MM.1S (cell line): ENCODE measurements around the gene ATG5.

Source experiments
- DNase-seq: peaks from one replicate; pipeline ENCODE4 v3.0.0-alpha.2; 2015
- H2AFZ ChIP-seq: fragments of 300-600 bp; sonication (generic); 2 replicates; pipeline ENCODE4 v1.6.0; 2016; ENCODE audit warnings: antibody characterized with exemption, low read length
- H3F3A ChIP-seq: fragments of 300-600 bp; sonication (generic); 2 replicates; pipeline ENCODE4 v1.6.1; 2016; ENCODE audit warnings: mild to moderate bottlenecking, antibody characterized with exemption, low read length, moderate library complexity, mixed read lengths; ENCODE audit not compliant: insufficient read depth
- H3K27ac ChIP-seq: fragments of 300-600 bp; sonication (generic); 2 replicates; pipeline ENCODE4 v1.5.1; 2016; ENCODE audit warnings: mild to moderate bottlenecking, low read length
- H3K27me3 ChIP-seq: fragments of 300-600 bp; sonication (generic); replicated peaks from 2 replicates; pipeline ENCODE4 v1.6.0; 2016; ENCODE audit warnings: low read length; ENCODE audit not compliant: insufficient read depth
- H3K36me3 ChIP-seq: fragments of 300-600 bp; sonication (generic); replicated peaks from 2 replicates; pipeline ENCODE4 v1.6.1; 2016; ENCODE audit warnings: mild to moderate bottlenecking, low read length, mixed read lengths; ENCODE audit not compliant: insufficient read depth
- H3K4me1 ChIP-seq: fragments of 300-600 bp; sonication (generic); 2 replicates; pipeline ENCODE4 v1.6.1; 2016; ENCODE audit warnings: low read length, mixed read lengths
- H3K4me2 ChIP-seq: fragments of 300-600 bp; sonication (generic); 2 replicates; pipeline ENCODE4 v1.6.0; 2016; ENCODE audit warnings: low read depth, low read length
- H3K4me3 ChIP-seq: fragments of 300-600 bp; sonication (generic); 2 replicates; pipeline ENCODE4 v1.5.1; 2016; ENCODE audit warnings: low read length, mixed read lengths
- H3K79me2 ChIP-seq: fragments of 300-600 bp; sonication (generic); 2 replicates; pipeline ENCODE4 v1.6.1; 2016; ENCODE audit warnings: mixed run types, low read length, mixed read lengths
- H3K9ac ChIP-seq: fragments of 300-600 bp; sonication (generic); 2 replicates; pipeline ENCODE4 v1.6.1; 2016; ENCODE audit warnings: low read length, mixed read lengths
- H3K9me2 ChIP-seq: fragments of 300-600 bp; sonication (generic); replicated peaks from 2 replicates; pipeline ENCODE4 v1.6.1; 2016; ENCODE audit warnings: mild to moderate bottlenecking, low read length, mixed read lengths; ENCODE audit not compliant: insufficient read depth
- H3K9me3 ChIP-seq: fragments of 300-600 bp; sonication (generic); replicated peaks from 2 replicates; pipeline ENCODE4 v1.6.1; 2016; ENCODE audit warnings: mild to moderate bottlenecking, low read length, mixed read lengths; ENCODE audit not compliant: insufficient read depth
- H4K20me1 ChIP-seq: fragments of 300-600 bp; sonication (generic); 2 replicates; pipeline ENCODE4 v1.6.1; 2016; ENCODE audit warnings: mild to moderate bottlenecking, low read length, moderate library complexity, mixed read lengths; ENCODE audit not compliant: insufficient read depth
- EZH2 ChIP-seq: fragments of 300-600 bp; sonication (generic); optimal IDR thresholded peaks from 2 replicates; pipeline ENCODE3; 2017; ENCODE audit warnings: low read depth, mild to moderate bottlenecking, antibody characterized with exemption, low read length, mixed read lengths
- EZH2phosphoT487 ChIP-seq: fragments of 300-600 bp; sonication (generic); IDR thresholded peaks from 2 replicates; pipeline ENCODE4 v1.6.1; 2018; ENCODE audit warnings: antibody characterized with exemption, low read length
- TF ChIP-seq, protein P1 (sequence below): fragments of 300-600 bp; sonication (generic); IDR thresholded peaks from 2 replicates; pipeline ENCODE4 v1.5.1; 2016; ENCODE audit warnings: antibody characterized with exemption, low read length, mixed read lengths

Gene ATG5

DNA sequence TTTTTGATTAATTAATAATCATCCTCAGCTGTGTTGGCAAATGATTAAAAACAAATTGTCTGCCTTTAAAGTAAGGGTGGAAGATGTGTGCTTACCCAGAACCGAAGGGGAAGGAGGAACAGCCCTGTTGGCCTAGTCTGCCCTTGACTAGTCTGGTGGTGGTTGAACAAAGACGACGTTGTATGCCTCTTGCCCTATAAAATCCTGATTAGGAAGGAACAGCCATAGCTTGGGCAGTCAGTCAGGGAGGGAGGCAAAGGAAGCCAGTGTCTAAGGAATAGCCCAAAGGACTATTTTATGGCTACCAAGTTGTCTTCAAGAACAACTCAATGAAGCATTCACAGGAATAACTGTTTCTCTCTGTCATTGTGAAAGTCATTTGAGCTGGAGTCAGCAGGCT lies 168.7 kb downstream of the ATG5 start:
- Histone ChIP-seq H3K27me3 (no peaks in the 10 kb centered on the region), H3K9me2 (no peaks in the 10 kb centered on the region), H4K20me1 (no peaks in the 10 kb centered on the region), H3K79me2 (peaks cover 6% of the 10 kb centered on the region; the same call in 1 of the 2 replicates), H3K36me3 (no peaks in the 10 kb centered on the region), H3K4me1 (peaks cover 29% of the 10 kb centered on the region), H3K4me3 (no peak overlapping the region), H3K9me3 (no peaks in the 10 kb centered on the region), H3K9ac (no peak overlapping the region), H2AFZ (no peak overlapping the region), H3K27ac (no peak overlapping the region), H3K4me2 (no peak overlapping the region), H3F3A (no peaks in the 10 kb centered on the region)
- TF ChIP-seq EZH2phosphoT487 (no peak), EZH2 (no peak)
- peak; percentile 3 for DNase-seq

DNA sequence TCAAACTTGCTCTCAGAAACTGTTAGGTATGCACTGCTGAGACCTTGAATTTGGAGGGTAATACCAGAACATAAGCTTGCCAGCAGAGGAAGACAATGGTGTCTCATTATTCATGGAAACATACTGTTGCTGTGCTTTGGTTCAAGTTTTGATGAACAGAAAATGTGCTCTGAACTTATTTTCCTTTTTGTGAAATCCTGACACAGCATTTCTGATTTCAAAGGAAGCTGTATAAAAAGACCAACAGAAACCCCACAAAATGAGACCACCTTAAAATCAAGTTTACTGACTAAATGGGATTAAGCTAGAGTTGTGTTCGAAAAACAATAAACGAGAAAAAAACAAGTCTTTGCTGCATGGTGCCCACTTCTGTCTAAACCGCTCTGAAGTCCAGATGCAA lies 169.1 kb downstream of the ATG5 start:
- peaks cover 25% of the 10 kb centered on the region for H3K4me1 ChIP-seq
- no peak overlapping the region for H3K4me3 ChIP-seq
- H3F3A ChIP-seq, result no peaks in the 10 kb centered on the region
- H3K9me3 ChIP-seq, result no peaks in the 10 kb centered on the region
- no peaks in the 10 kb centered on the region for H4K20me1 ChIP-seq
- no peaks in the 10 kb centered on the region for H3K36me3 ChIP-seq
- H3K27me3 ChIP-seq, result no peaks in the 10 kb centered on the region
- H3K27ac ChIP-seq, result no peak overlapping the region
- no peaks in the 10 kb centered on the region for H3K9me2 ChIP-seq
- H3K4me2 ChIP-seq, result peak overlapping the region; percentile 14; the same call in 1 of the 2 replicates
- peaks cover 1% of the 10 kb centered on the region; the same call in 1 of the 2 replicates for H3K79me2 ChIP-seq
- H3K9ac ChIP-seq, result no peak overlapping the region
- peak overlapping the region; percentile 17; the same call in 1 of the 2 replicates for H2AFZ ChIP-seq
- peak; percentile 5 for DNase-seq
- no peak for TF ChIP-seq EZH2
- TF ChIP-seq EZH2phosphoT487, result no peak

DNA sequence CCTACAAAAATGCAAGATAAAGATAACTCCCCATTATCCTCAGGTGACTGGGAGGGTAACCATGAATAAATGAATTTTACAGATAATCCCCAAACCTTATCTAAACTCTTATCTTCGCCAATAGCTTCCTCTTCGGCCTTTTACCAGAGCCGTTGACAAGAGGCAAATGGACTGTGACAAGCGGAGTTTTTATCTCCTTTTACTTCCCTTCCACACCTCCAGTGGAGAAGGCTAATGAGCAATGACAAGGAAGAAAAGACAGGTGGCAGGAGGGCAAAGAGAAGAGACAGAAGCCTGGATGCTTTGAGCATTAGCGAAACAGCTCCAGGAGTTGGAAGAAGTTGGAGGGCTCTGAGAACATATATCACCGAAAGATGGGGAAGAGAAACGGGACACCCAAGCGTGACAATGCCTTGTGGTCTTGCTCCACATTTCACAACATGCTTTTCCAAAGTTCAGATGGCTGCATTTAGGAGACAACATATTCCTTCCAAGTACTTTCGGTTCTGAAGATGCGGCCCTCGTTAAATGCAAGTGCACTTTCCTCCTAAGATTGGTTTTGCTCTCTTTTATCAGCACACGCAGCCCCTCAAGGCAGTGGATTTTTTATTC lies 170.2 kb downstream of the ATG5 start:
- Histone ChIP-seq H3K27ac (no peak overlapping the region), H3F3A (no peaks in the 10 kb centered on the region), H3K4me1 (peaks cover 14% of the 10 kb centered on the region), H3K9ac (no peak overlapping the region), H3K79me2 (no peaks in the 10 kb centered on the region), H3K4me3 (no peak overlapping the region), H3K4me2 (no peak overlapping the region), H4K20me1 (no peaks in the 10 kb centered on the region), H2AFZ (no peak overlapping the region), H3K9me2 (no peaks in the 10 kb centered on the region), H3K36me3 (no peaks in the 10 kb centered on the region), H3K27me3 (no peaks in the 10 kb centered on the region), H3K9me3 (no peaks in the 10 kb centered on the region)
- no peak for TF ChIP-seq EZH2phosphoT487
- TF ChIP-seq EZH2, result no peak
- TF ChIP-seq, protein P1, sequence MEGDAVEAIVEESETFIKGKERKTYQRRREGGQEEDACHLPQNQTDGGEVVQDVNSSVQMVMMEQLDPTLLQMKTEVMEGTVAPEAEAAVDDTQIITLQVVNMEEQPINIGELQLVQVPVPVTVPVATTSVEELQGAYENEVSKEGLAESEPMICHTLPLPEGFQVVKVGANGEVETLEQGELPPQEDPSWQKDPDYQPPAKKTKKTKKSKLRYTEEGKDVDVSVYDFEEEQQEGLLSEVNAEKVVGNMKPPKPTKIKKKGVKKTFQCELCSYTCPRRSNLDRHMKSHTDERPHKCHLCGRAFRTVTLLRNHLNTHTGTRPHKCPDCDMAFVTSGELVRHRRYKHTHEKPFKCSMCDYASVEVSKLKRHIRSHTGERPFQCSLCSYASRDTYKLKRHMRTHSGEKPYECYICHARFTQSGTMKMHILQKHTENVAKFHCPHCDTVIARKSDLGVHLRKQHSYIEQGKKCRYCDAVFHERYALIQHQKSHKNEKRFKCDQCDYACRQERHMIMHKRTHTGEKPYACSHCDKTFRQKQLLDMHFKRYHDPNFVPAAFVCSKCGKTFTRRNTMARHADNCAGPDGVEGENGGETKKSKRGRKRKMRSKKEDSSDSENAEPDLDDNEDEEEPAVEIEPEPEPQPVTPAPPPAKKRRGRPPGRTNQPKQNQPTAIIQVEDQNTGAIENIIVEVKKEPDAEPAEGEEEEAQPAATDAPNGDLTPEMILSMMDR, result no peak
- DNase-seq, result peak; percentile 2

DNA sequence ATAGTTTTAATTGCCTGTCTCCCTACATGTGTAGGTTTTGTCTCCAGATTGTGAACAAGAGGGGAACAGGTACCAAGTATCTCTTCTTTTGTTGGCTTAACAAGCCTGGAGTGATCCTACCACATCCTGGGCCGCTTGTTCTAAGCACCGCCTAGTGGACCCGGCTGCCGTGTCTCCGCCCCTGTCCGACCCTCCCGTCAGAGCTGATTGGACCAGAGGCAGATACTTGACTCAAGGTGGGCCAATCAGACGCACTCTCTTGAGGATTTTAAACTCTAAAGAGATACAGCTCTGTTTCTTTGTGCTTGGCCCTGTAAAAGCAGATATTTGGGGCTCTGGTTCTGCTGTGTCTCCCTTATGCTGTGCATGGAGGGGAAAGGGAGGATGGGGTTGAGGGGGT lies 171.2 kb downstream of the ATG5 start:
- H3F3A ChIP-seq, result no peaks in the 10 kb centered on the region
- TF ChIP-seq, protein P1, result no peak
- TF ChIP-seq EZH2phosphoT487 (no peak), EZH2 (no peak)

More for the DNA sequence above, 171.2 kb downstream of the ATG5 start:
- Histone ChIP-seq H3K27ac (no peak overlapping the region), H4K20me1 (no peaks in the 10 kb centered on the region), H3K9me2 (no peaks in the 10 kb centered on the region), H3K9me3 (no peaks in the 10 kb centered on the region), H3K4me1 (peaks cover 18% of the 10 kb centered on the region), H3K4me3 (no peak overlapping the region), H2AFZ (no peak overlapping the region), H3K4me2 (no peak overlapping the region), H3K9ac (no peak overlapping the region), H3K27me3 (no peaks in the 10 kb centered on the region), H3K36me3 (no peaks in the 10 kb centered on the region), H3K79me2 (no peaks in the 10 kb centered on the region)
- peak; percentile 1 for DNase-seq
